Measurements from ENCODE around the gene DHRSX.
"Not testable (repeated sequence)": the region's sequence is repeated elsewhere in the genome, so short reads cannot be mapped to it uniquely, and the experiment has no call there.

DHRSX gene

DNA sequence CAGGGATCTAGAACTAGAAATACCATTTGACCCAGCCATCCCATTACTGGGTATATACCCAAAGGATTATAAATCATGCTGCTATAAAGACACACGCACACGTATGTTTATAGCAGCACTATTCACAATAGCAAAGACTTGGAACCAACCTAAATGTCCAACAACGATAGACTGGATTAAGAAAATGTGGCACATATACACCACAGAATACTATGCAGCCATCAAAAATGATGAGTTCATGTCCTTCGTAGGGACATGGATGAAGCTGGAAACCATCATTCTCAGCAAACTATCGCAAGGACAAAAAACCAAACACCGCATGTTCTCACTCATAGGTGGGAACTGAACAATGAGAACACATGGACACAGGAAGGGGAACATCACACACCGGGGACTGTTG lies 81.4 kb downstream of the DHRSX start:
- DNase-seq, result not testable (repeated sequence)

DNA sequence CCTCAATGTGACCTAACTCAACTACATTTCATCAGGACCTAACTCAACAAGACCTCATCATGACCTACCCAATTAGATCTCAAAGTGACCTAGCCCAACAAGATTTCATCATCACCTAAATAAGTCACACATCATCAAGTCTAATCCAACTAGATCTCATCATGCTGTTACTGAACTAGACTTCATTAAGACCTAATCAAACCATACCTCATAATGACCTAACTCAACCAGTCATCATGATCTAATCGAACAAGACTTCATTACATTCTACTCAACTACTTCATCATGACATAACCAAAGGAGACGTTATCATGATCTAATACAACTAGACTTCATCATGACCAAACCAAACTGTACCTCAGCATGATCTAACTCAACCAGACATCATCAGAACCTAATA lies 82.8 kb downstream of the DHRSX start:
- DNase-seq, result no peak

DNA sequence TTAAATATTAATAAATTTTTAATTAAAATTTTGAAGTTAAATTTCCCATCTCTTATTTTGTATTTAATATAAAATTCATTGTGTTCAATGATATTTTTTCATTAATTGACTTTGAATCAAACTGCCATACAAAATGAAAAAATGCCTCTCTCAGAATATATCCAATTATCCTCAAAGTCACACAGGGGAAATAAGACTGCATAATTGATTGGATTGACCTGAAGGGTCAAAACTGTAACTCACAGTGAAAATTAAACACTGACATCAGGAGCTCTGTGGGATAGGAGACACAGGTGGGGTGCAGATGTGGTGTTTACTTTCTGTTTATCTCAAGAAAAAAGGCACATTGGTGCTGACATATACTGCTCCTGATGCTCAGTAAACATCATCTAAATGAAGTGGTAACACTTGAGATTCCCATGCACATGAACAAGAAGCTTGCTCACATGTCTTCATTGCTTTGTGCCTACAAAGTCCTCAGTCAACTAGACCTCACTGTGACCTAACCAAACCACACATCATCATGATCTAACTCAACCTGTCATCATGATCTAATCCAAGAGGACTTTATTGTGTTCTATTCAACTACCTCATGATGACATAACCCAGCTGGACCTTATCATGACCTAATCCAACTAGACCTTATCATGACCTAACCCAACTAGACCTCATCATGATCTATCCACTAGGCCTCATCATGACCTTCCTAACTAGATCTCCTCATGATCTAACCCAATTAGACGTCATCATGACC lies 83.7 kb downstream of the DHRSX start:
- DNase-seq, result no peak

DNA sequence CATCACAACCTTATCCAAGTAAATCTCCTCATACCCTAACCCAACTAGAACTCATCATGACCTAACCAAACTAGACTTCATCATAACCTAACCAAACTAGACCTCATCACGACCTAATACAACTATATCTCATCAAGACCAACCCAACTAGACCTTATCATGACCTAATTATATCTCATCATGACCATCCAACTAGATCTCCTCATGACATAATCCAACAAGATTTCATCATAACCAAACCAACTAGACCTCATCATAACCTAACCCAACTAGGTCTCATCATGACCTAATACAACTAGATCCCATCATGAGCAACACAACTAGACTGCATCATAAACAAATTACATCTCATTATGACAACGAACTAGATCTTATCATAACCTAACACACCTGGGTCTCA lies 86.4 kb downstream of the DHRSX start:
- DNase-seq, result no peak

DNA sequence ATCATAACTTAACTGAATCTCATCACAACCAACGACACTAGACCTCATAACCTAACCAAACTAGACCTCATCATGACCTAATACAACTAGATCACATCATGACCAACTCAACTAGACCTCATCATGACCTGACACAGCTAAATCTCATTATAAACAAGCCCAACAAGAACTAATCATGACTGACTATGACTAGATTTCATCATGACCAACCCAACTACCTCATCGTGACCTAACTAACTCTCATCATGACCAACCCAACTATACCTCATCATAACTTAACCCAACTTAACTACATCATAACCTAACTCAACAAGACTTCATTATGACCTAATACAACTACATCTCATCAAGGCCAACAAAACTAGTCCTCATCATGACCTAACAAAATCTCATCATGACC lies 86.8 kb downstream of the DHRSX start:
- DNase-seq, result no peak

DNA sequence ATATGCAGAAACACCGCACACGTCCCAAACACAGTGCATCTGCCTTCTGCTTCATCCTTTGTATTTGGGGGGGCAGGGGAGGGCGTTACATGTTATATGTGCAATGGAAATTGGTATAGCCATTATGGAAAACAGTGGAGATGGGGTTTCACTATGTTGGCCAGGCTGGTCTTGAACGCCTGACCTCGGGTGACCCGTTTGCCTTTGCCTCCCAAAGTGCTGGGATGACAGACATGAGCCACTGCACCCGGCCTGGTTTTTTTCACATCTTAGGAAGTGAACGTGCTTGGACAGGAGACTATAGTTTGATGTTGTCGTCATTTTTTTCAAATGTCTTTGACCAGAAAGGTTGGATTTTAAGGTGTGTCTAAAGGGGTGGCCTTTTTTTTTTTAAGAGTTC lies 88.6 kb downstream of the DHRSX start:
- DNase-seq, result no peak

DNA sequence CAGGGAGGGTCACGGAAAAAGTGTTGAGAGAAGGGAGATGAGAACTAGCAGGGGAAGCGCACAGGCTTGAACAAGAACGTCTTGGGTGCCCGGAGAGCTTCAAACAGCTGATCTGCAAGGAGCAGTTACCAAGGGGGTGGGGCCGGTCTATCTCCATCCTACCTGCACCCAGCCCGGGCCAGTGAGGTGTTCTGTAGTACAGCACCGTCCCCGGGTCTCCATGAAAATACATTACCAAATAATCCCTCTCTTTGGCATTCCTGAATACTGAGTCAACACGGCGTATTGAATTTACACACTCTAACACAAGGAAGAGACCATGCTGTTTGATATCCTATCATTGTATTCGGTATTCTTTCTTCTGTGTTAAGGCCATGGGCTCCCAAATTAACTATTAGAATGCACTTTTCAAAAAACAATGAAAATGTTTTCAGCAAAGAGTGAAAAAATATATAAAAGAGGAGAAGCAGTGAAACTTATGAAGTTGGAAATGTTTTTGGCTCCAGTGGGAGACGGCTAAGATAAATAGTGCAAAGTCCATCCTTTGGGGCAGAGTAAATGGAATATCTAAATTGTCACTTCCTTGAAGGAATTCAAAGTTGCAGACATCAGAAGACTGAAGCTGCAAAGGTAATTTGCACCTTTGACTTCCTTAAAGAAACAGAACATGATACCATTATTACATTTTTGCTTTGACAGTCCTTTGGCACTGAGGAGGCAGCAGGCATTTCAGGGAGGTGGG lies 90.3 kb downstream of the DHRSX start:
- no peak for DNase-seq

DNA sequence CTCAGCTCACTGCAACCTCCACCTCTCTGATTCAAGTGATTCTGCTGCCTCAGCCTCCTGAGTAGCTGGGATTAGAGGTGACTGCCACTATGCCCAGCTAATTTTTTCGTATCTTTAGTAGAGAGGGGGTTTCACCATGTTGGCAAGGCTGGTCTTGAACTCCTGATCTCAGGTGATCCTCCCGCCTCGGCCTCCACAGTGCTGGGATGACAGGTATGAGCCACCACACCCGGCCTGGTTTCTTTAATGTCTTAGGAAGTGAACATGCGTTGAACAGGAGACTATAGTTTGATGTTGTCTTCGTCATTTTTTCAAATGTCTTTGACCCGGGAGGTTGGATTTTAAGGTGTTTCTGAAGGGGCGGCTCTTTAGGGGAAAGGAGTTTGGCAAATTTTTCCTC lies 91.0 kb downstream of the DHRSX start:
- DNase-seq, result no peak

DNA sequence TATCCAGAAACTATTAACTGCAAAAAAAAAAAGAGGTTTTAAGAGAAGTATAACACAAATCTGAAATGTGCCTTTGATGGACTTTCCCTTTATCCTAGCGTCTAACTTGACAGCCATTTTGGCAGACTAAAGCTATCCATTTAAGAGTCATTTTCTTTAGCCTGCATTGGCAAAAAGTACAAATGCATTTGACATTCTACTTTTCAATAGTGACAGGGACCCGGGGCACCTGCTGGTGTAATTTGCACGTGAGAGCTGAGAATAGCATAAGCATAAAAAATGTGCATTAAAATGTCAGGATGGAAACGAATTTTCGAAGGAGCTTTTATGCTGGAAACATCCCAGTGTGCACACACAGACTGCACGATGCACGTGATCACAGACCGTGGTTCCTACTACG lies 91.9 kb downstream of the DHRSX start:
- DNase-seq, result no peak

DNA sequence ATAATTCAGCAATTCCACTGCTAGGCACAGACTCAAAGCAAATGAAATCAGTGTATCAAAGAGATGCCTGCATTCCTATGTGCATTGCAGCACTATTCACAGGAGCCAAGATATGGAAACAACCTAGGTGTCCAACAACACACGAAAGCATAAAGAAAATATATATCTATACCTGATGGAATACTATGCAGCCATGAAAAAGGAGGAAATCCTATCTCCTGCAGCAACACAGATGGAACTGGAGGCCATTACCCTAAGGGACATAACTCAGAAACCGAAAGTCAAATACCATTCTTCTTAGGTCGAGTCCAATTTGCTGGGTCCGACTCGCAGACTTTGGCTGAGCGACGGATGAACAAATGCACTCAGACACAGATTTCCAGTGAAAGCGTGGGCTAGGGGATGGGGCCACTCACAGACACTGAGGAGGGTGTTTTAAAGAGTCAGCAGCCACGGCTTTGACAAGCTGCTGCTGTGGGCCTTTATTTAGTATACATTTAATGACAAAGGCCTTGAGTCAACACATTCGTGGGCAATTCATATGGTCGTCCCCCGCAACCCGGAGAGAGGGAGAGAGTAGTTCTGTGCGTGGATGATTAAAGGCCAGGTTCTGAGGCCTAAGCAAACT lies 93.8 kb downstream of the DHRSX start:
- DNase-seq, result no peak

DNA sequence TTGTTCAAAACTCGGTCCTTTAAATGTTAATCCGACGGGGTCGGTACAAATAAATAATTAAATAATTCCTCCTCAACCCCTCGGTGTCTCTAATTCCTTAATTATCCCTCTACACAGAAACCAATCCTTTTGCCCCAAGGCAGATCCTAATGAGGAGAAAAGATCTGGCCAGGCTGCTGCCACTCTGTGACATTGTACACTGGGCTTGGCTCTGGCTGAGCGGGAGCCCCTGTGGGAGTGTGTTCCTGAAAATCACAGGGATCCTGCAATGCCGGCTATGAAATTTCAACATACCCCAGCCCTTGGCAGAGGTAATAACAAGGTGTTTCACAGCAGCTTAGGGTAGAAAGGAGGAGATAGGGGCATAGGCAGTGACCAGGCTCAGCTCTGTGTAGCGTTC lies 96.0 kb downstream of the DHRSX start:
- DNase-seq, result no peak

DNA sequence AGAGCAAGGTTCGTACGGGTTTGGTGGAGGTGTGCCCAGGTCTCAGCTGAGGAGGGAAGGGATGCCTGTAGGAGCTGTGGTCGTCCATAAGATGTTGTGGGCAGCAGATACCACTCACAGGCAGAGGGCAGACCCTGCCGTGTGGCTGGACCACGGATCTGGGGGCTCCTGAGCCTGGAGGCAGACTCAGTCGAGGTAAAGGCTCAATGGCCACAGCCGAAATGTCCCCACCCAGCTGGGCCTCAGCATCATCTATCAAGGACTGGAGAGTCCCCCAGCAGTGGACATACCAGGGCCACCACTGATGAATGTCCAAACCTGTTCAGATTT lies 98.5 kb downstream of the DHRSX start:
- DNase-seq, result no peak

DNA sequence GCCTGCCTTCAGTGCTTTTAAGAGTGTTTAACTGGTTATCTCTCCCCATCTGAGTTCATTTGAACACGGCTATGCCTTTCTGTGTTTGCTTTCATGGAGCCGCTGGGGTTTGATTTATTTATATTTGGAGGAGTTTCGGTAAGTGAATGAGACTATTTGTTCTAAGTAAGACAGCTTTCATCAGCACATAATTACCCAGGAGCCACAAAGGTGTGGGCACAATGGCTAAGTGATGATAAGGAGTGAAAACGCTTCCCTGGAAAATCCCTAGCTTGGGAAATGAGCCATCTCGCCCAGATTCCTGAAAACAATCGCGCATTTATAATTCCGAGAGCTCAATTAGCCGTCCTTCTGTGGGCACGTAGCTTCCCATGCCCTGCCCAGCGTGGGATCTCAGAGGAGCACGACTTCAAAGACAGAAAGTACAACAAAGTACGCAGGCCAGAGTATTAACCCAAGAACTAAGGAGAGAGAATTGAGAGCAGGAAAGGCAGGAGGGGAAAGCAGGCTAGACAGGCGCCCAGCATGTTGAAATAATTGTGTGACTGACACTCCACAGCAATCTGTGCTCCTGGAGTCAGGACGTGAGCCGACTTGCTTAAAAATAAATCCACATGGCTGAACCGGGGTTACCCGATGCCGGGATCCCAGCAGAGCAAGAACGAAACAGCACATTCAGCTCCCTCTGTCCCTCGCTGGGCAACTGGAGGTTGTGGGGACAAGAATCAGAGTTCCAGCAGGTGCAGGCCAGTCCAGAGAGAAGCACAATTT lies 99.0 kb downstream of the DHRSX start:
- DNase-seq, result no peak

DNA sequence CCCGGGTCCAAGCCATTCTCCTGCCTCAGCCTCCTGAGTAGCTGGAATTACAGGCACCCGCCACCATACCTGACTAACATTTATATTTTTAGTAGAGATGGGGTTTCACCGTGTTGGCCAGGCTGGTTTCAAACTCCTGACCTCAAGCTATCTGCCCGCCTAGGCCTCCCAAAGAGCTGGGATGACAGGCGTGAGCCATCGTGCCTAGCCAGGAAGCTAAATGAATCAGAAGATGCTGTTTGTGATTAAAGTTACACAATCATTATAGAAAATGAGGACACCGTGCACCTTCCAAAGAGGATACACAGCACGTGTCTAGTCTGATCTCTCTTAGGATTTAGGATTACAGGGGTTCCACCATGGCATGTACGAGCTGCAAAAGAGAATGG lies 99.6 kb downstream of the DHRSX start:
- DNase-seq, result no peak

DNA sequence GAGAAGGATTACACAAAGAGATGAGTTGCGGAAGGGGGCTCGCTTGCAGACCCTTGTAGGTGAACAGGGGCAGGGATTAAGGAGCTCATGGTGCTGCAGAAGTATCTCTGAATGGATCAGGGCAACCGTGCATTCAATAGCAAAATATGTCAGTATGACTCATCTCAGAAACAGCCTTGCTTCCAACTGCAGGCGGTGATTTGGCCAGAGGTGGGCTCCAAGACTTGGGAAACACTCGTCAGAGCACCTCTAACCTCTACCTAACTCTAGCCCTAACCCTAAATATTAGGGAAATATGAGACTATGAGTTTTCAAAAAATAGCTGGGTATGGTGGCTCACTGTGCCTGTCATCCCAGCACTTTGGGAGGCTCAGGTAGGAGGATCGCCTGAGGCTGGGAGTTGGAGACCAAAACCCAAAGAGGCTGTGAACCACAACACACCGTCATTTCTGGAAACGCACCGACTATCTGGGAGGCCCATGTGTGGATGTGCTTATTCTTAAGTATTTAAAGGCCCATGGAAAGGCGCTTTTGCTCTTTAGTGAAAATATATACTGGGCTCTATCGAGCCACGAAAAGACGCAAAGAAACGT lies 102.6 kb downstream of the DHRSX start:
- DNase-seq, result no peak

DNA sequence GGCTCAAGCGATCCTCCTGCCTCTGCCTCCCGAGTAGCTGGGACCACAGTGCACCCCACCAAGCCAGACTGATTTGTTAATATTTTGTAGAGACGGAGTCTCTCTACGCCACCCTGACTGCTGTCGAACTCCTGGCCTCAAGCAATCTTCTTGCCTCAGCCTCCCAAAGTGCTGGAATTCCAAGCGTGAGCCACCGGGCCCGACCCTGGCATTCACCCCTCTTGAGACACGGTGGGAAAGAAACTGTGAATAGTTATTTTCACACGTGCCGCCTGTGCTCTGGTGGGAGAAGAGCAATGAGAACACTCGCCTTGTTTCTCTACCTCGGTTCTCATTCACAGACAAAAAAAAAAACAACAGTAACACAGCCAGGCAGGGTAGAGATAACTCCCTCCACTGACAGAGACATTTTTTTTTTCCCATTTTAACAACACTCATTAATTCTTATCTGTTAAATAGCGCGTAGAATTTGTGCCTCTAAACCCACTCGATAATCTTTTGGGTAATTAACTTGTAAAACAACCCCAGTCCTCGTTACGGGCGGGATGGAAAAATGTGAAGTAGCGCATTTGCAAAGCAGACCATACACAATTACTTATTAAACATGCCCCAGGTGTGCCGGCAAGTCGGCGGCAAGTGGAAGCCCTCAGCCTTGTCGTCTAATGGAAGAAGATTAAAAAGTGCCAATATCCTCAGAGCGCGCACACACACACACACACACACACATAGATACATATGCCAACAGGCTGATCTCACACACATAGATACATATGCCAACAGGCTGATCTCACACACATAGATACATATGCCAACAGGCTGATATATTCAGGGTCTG lies 103.3 kb downstream of the DHRSX start:
- DNase-seq, result no peak

DNA sequence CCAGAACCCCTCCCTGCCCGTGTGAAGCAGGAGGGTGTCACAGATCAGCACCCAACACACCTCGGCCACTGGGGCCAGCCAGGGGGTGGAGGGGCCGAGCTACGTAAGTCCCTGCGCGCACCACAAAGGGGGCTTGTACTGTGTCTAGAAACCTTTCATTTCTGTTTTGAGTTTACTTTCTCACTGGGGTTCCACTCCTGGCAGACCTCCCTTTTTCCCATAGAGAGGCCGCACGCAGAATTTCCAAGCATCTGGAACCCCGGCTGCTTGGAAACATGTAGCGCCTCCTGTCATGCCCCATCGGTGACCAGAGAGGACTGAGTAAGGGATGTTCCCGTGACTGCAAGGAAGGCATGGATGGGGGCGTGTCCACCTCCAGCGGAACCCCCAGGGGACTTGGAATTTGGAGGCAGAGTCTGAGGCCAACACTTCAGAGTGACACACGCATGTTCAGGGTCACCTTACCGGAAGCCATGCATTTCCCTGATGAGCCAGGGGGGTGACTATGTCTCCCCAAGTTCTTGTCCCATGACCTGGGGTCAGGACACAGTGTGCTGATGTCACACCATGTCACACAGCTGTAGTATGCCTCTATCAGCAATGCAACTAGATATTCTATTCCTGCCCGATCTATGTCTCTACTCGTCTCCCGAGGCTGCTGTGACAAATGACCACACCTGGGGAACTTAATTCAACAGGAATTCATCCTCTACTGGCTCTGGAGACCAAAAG lies 105.3 kb downstream of the DHRSX start:
- no peak for DNase-seq

DNA sequence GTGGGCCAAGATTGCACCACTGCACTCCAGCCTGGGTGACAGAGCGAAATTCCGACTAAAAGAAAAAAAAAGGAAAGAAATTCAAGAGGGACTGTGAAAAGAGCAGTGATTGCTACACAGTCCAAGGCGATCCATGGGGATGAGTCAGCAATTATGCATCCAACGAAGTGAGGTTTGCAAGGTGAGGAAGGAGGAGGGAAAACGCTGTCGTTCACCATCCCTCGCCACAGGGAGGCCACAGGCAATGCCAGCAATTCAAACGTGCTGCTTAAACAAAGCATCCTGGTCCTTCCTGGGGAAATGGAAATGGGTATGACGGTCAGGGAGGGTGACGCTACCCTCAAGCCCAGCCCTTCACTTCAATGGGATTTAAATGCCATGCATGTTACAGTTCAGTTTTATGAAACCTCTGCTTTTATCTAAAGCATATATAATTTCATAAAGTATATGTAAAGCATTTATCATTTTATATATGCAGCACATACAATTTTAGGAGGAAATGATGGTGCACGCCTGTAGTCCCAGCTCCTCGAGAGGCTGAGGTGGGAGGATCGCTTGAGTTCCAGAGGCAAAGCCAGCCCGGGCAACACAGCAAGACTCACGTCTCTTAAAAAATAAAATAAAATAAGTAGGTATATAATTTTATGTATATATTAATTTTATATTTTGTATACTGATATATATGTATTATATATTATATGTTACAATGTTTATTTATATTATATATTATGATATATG lies 108.7 kb downstream of the DHRSX start:
- DNase-seq, result no peak

DNA sequence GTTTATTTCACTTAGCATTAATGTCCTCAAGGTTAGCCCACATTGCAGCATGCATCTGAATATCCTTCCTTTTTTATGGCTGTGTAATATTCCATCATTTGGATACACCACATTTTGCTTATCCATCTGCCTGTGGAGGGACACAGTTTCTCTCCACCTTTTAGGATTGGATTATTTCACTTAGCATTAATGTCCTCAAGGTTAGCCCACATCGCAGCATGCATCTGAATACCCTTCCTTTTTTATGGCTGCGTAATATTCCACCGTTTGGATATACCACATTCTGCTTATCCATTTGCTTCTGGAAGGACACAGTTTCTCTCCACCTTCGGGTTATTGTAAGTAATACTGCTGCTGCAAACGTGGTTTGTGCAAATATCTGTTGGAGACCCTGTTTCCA lies 110.0 kb downstream of the DHRSX start:
- DNase-seq, result no peak

DNA sequence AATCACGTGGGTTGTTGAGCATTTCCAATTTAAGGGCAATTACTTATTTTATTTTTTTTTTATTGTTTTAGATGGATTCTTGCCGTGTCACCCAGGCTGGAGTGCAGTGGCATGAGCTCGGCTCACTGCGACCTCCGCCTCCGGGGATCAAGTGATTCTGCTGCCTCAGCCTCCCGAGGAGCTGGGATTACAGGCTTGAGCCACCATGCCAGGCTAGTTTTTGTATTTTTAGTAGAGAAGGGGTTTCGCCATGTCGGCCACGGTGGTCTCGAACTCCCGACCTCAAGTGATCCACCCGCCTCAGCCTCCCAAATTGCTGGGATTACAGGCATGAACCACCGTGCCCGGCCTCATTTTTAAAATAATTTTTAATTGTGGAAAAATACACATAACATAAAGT lies 111.0 kb downstream of the DHRSX start:
- not testable (repeated sequence) for DNase-seq

DNA sequence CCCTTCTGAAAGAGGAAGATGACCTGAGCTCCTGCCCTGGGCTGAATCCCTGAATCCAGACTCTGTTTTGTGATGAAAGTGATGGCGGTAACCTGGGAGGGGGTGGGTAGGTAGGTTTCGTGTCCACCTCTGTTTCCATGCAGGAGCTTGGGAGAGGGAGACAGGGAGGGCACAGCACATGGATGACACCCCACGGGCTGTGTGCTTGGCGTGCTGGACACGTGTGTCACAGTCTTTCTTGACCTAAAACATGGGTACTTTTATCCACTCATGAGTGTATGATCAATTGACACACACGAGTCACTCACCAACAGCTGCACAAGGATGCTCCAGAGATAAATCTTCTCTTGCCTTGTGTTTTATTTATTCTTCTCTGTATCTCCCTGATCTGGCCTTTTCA lies 111.5 kb downstream of the DHRSX start:
- DNase-seq, result no peak

Measured in NCI-H1930 (cell line).